Thoracic aorta (tissue), 2 donors: Measurements from ENCODE around the gene FAM174C. TPM values are rescaled to one million over a fixed set of nuclear protein-coding genes. Genes with fewer than 3 reads are reported as not detected.
A peak's percentile ranks its signal among the peaks of the same experiment; 100 is the strongest.

Source experiments
- ATAC-seq: fragments of 150-250 bp; one replicate; pipeline ENCODE4 v1.8.0; 2017; ENCODE audit warnings: low read depth; ENCODE audit not compliant: insufficient number of reproducible peaks, low FRiP score
- DNase-seq: peaks from one replicate; pipeline ENCODE4 v3.0.0-alpha.2; 2020; ENCODE audit warnings: low spot score
- H3K27ac ChIP-seq, 2 donors: fragments of 200-600 bp; sonication (generic); 1 replicate in 1 of 2; 2 replicates in 1 of 2; pipeline ENCODE4 v1.5.1; 2016; ENCODE audit warnings: mild to moderate bottlenecking in 2 of 2, moderate library complexity in 2 of 2
- H3K27me3 ChIP-seq: fragments of 200-600 bp; sonication (generic); replicated peaks from 2 replicates; pipeline ENCODE4 v1.6.0; 2016; ENCODE audit warnings: mild to moderate bottlenecking; ENCODE audit not compliant: insufficient read depth
- H3K36me3 ChIP-seq: fragments of 200-600 bp; sonication (generic); one replicate; pipeline ENCODE4 v1.5.1; 2016
- H3K4me1 ChIP-seq, 2 donors: fragments of 200-600 bp; sonication (generic); 1 replicate in 1 of 2; 2 replicates in 1 of 2; pipeline versions ENCODE4 v1.5.1 to v1.6.0; 2016; ENCODE audit warnings: low read depth in 2 of 2, mild to moderate bottlenecking in 1 of 2; ENCODE audit not compliant: control insufficient read depth in 1 of 2
- H3K4me3 ChIP-seq: fragments of 200-600 bp; sonication (generic); 2 replicates; pipeline ENCODE4 v1.5.1; 2016; ENCODE audit warnings: mild to moderate bottlenecking
- H3K9me3 ChIP-seq: fragments of 200-600 bp; sonication (generic); 2 replicates; pipeline ENCODE4 v1.5.1; 2016
- total RNA-seq, 2 donors: library from RNA; depleted of rRNA; stranded (reverse); fragments of >200 nt; gene quantifications; one replicate each; pipeline versions ENCODE4 v1.1.0 to v1.2.3, GENCODE V29; 2016
- TF ChIP-seq, protein P1 (sequence below): fragments of 200-600 bp; sonication (generic); IDR thresholded peaks from one replicate; pipeline ENCODE4 v1.5.1; 2019; ENCODE audit warnings: antibody characterized with exemption

Gene FAM174C
- total RNA-seq, 2 donors from 2014 or later = 18.8 to 40.8 TPM

DNA sequence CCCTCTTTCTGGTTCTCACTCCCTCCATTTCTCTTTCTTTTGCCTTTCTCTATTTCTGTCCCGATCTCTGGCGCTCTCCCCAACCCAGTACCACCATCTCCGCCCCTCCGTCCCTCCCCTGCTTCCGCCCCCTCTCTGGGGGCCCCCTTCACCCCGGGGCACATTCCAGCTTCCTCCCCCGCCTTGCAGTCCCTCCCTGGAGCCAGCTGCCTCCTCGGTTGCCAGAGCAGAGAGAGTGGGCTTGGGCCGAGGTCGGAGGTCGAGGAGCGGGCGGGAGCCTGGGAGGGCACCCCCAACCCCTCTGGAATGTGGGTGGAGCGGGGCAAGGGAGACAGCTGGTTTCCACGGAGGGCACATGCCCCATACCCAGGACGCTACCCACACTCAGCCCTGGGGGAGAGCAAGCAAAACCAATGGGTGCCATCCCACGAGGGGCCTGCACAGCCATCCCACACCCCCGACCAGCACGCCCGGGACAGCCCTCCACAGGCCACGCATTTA is 12.7 kb upstream of the FAM174C start:
- Histone ChIP-seq H3K4me1 (peaks cover 61 to 81% of the 10 kb centered on the region in 2 donors), H3K9me3 (no peaks in the 10 kb centered on the region), H3K27ac (peak overlapping the region; percentile 95 to 98), H3K27me3 (no peaks in the 10 kb centered on the region), H3K36me3 (peaks cover 3% of the 10 kb centered on the region), H3K4me3 (peak overlapping the region; percentile 82)
- TF ChIP-seq, protein P1, sequence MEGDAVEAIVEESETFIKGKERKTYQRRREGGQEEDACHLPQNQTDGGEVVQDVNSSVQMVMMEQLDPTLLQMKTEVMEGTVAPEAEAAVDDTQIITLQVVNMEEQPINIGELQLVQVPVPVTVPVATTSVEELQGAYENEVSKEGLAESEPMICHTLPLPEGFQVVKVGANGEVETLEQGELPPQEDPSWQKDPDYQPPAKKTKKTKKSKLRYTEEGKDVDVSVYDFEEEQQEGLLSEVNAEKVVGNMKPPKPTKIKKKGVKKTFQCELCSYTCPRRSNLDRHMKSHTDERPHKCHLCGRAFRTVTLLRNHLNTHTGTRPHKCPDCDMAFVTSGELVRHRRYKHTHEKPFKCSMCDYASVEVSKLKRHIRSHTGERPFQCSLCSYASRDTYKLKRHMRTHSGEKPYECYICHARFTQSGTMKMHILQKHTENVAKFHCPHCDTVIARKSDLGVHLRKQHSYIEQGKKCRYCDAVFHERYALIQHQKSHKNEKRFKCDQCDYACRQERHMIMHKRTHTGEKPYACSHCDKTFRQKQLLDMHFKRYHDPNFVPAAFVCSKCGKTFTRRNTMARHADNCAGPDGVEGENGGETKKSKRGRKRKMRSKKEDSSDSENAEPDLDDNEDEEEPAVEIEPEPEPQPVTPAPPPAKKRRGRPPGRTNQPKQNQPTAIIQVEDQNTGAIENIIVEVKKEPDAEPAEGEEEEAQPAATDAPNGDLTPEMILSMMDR = no peak
- no peak for ATAC-seq
- DNase-seq = no peak

DNA sequence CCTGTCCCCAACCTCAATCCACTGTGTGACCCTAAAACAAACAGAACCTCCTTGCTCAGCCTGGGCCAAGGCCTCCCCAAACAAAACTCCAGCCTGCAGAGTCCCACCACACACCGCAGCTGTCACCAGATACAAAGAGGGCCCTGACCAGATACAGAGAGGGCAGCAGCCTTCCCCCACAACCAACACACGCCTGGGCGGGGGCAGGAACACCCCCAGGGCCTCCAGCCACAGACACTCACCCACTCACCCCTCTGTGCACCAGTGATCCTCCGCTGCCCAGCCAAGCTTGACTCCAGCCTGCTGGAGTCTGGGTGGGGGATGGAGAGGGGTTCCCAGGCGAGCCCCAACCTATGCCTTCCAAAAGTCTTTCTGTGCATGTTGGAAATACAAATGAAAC is 12.1 kb upstream of the FAM174C start:
- no peak for ATAC-seq
- Histone ChIP-seq H3K9me3 (no peaks in the 10 kb centered on the region), H3K27ac (peak overlapping the region; percentile 95 to 98), H3K27me3 (no peaks in the 10 kb centered on the region), H3K4me3 (no peak overlapping the region), H3K36me3 (no peaks in the 10 kb centered on the region), H3K4me1 (peaks cover 60 to 81% of the 10 kb centered on the region in 2 donors)
- DNase-seq = no peak
- TF ChIP-seq, protein P1 = no peak

DNA sequence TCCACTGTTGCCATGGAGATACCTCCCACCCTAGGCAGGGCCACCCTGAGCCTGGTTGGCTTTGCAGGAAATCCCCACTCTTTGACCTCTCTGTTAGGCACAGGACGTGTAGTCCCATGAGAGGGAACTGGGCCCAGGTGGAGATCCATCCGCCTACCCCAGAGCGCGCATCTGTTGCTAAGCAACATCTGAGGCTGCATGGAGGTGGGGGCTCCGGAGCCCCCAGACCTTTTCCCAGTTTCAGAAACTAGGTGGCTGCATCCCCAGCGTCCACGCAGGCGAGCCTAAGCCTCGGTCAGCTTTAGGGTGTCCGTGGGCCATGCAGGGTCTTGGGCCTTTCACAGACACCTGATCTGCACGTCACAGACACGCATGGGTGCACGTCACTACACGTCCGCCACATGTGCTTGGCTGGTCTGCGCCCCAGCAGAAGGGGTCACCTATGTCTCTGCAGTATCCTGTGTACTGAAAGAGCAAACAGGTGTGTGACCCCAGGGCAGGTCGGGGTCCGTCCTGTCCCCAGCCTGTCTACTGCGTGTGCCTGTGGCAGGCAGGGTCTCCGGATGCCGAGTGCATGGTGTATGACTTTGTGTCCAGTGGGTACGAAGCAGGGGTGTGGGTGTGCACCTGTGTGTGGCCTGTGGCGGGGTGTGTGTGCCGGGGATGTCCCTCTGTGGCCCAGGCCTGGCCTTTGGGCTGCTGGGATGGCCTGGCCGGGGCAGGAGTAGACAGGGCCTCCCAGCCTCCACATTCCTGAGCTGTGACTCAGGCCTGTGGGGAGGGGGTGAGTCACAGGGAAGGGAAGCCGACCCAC is 10.3 kb upstream of the FAM174C start:
- H3K4me3 ChIP-seq = peak overlapping the region; percentile 70
- ATAC-seq (no peak), DNase-seq (no peak)
- peak overlapping the region; percentile 87 to 95 for H3K27ac ChIP-seq
- TF ChIP-seq, protein P1 = no peak
- no peaks in the 10 kb centered on the region for H3K36me3 ChIP-seq
- H3K9me3 ChIP-seq = no peaks in the 10 kb centered on the region
- H3K27me3 ChIP-seq = no peaks in the 10 kb centered on the region
- H3K4me1 ChIP-seq = peaks cover 49 to 73% of the 10 kb centered on the region in 2 donors

DNA sequence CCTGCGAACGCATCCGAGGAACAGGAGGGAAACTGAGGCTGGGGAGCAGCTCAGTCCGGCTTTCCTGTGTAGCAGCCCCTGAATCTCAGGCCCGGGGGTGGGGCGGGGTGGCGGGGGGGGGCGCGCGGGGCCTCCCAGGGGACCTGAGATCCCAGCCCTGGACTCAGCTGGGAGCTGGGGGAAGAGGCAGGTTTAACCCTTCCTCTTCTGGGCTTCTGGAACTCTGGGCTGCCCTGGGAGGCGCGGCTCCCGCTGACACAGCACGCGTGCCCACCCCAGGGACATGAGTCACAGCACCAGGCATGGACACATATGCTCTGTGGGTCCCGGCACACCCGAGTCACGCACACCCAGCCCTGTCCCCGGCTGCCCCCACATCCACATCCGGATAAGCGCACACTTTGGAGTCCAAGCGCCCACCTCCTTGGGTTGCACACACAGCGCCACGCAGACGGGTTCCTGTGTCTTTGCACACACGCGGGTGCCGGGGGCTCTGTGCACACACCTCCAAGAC is 9.7 kb upstream of the FAM174C start:
- Histone ChIP-seq H3K4me1 (peaks cover 49 to 74% of the 10 kb centered on the region in 2 donors), H3K36me3 (peaks cover 1% of the 10 kb centered on the region), H3K4me3 (peak overlapping the region; percentile 70), H3K9me3 (no peaks in the 10 kb centered on the region), H3K27ac (peak overlapping the region; percentile 87 to 95), H3K27me3 (no peaks in the 10 kb centered on the region)
- TF ChIP-seq, protein P1 = no peak
- DNase-seq (peak; percentile 87), ATAC-seq (no peak)

DNA sequence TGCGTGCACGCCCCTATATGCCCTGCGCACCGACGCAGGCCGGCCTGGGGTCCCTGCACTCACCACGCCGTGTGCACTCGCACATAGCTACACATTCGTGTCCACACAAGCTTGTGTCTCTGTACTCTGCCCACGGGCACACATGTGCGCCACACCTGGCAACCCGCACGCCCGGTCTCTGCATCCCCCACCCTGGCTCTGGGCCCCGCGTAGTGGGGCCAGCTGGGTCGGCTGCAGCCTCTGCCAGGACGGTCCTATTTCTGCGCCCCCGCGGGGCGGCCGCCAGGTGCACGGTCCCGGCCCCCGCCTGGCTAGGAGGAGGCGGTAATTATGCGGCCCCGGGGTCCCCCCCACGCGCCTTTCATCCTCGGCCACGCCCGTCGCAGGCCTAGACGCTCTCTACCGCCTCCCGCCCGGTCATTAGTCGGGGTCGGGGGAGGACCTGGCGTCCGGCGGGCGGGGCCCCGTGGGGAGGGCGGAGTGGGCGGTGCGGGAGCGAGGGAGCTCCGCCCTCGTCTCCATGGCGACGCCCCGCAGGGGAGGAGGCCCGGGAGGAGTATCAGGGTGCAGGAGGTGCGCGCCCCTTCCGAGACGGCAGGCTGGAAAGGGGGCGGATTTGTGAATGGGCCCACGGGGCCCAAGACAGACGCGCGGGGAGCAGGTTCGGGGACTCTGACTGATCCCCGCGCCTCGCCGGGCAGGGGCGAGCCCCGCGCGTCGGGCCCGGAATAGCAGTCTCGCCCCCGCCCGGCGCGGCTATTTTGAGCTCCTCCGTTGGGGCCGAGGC is 9.0 kb upstream of the FAM174C start:
- H3K36me3 ChIP-seq = peaks cover 5% of the 10 kb centered on the region
- no peaks in the 10 kb centered on the region for H3K27me3 ChIP-seq
- H3K4me3 ChIP-seq = peak overlapping the region; percentile 70
- TF ChIP-seq, protein P1 = no peak
- peaks cover 54 to 77% of the 10 kb centered on the region in 2 donors for H3K4me1 ChIP-seq
- H3K9me3 ChIP-seq = no peaks in the 10 kb centered on the region
- ATAC-seq (peak; percentile 9), DNase-seq (no peak)
- peak overlapping the region; percentile 87 to 95 for H3K27ac ChIP-seq
